Measurements from ENCODE around the gene C2orf66.

The C2orf66 gene

DNA sequence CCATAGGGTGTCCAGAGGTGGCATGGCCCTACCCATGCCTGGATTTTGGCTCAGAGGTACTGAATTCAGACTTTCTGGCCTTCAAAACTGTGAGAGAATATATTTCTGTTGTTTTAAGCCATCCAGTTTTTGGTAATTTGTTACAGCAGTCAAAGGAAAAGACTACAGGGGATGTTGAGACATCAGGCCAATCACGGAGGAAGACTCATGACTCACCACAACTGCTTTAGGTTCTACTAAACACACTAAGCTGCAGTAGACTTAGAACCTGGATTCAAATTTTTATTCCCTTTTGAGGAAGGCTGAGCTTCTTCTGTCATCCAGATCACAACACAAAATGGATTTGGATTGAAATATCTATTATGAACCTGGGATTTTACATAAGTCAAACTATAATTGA, 12.0 kb upstream of the C2orf66 start:
- TF ChIP-seq FOXP2 (optimal IDR thresholded peaks at IDR 0.05; ENCODE audit: borderline replicate concordance, extremely low read depth, extremely low read length, insufficient read depth) (no peak), POLR2AphosphoS5 (IDR thresholded peaks at IDR 0.05; ENCODE audit: low read depth, low read length) (no peak), REST (IDR thresholded peaks at IDR 0.05; ENCODE audit: insufficient read depth in 1 of 2, low read depth in 2 of 2, low read length in 2 of 2) (no peak), SIN3A (IDR thresholded peaks at IDR 0.05; ENCODE audit: borderline replicate concordance, insufficient read depth, low read length) (no peak), TAF1 (IDR thresholded peaks at IDR 0.05; ENCODE audit: borderline replicate concordance, insufficient read depth, low read length) (no peak)

DNA sequence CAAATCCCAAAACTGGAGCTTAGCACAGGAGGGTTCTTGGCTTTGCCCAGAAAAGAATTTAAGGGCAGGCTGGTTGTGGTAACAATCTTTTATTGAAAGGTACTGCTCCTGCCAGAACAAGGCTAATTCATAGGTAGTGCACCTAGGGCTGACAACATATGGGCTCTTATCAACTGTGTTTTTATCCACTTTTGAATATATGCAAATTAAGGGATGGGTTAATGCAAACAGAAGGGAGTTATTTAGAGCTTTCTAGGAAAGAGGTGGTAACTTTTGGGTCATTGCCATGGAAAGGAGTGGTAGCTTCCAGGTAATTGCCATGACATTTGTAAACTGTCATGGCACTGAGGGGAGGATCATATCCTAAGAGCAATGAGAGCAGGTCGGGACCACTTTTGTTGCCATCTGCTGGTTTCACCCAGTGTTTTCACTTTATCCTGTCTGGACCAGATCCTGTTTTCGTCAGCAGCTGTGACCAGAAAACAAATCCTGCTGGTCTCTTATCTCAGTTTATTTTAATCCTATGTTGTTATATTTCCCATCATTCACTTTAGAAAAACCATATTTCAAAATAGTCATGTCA, 981 bp downstream of the C2orf66 start:
- TF ChIP-seq POLR2AphosphoS5 (IDR thresholded peaks at IDR 0.05; ENCODE audit: low read depth, low read length) (no peak), TAF1 (IDR thresholded peaks at IDR 0.05; ENCODE audit: borderline replicate concordance, insufficient read depth, low read length) (no peak), FOXP2 (optimal IDR thresholded peaks at IDR 0.05; ENCODE audit: borderline replicate concordance, extremely low read depth, extremely low read length, insufficient read depth) (no peak), SIN3A (IDR thresholded peaks at IDR 0.05; ENCODE audit: borderline replicate concordance, insufficient read depth, low read length) (no peak), REST (IDR thresholded peaks at IDR 0.05; ENCODE audit: insufficient read depth in 1 of 2, low read depth in 2 of 2, low read length in 2 of 2) (no peak)

GRCh38 chr2:196804381-196804780, 4.8 kb downstream of the C2orf66 start:
- TF ChIP-seq TAF1 (IDR thresholded peaks at IDR 0.05; ENCODE audit: borderline replicate concordance, insufficient read depth, low read length) (no peak), SIN3A (IDR thresholded peaks at IDR 0.05; ENCODE audit: borderline replicate concordance, insufficient read depth, low read length) (no peak), REST (IDR thresholded peaks at IDR 0.05; ENCODE audit: insufficient read depth in 1 of 2, low read depth in 2 of 2, low read length in 2 of 2) (no peak), FOXP2 (optimal IDR thresholded peaks at IDR 0.05; ENCODE audit: borderline replicate concordance, extremely low read depth, extremely low read length, insufficient read depth) (no peak), POLR2AphosphoS5 (IDR thresholded peaks at IDR 0.05; ENCODE audit: low read depth, low read length) (no peak)

DNA sequence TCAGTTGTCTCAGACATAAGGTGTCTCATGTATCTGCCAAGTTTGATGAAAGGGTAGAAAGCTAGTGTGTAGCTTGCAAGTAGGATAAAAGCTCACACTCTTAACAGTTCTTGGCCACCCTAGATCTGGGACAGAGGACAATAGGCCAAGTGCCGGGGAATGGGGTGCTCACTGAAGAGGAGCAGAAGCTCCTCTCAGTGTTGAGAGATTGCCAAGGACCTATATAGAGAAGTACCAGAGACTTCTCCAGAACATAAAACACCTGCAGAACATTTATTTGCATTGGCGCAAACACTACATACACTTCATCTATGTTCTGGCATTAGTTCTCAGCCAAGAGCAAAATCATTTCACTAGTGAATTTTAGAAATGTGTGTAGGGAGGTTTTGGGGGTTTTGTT, 6.8 kb downstream of the C2orf66 start:
- TF ChIP-seq TAF1 (IDR thresholded peaks at IDR 0.05; ENCODE audit: borderline replicate concordance, insufficient read depth, low read length) (no peak), REST (IDR thresholded peaks at IDR 0.05; ENCODE audit: insufficient read depth in 1 of 2, low read depth in 2 of 2, low read length in 2 of 2) (no peak), FOXP2 (optimal IDR thresholded peaks at IDR 0.05; ENCODE audit: borderline replicate concordance, extremely low read depth, extremely low read length, insufficient read depth) (no peak), SIN3A (IDR thresholded peaks at IDR 0.05; ENCODE audit: borderline replicate concordance, insufficient read depth, low read length) (no peak), POLR2AphosphoS5 (IDR thresholded peaks at IDR 0.05; ENCODE audit: low read depth, low read length) (no peak)
